IMR-90 (cell line): ENCODE data around the gene AKNA. TPM values are rescaled to one million over a fixed set of nuclear protein-coding genes. Genes with fewer than 3 reads are reported as not detected.

Experiments used
- ATAC-seq: fragments of 200-7000 bp; cut with Tn5 transposase; 2 replicates; pipeline ENCODE4 v1.9.1; 2020; ENCODE audit warnings: low read depth, mild to moderate bottlenecking, moderate library complexity
- BruUV-seq: library from RNA; stranded (reverse); fragments of 400-500 nt; replicated peaks from 2 replicates; lab custom pipeline; 2021; lab: Mats Ljungman, UMichigan
- CTCF ChIA-PET: fragments of 300-600 bp; formaldehyde crosslinking; extraction: SDS; loops from one replicate; lab custom pipeline; 2021; ENCODE audit warnings: antibody characterized with exemption; lab: Yijun Ruan, JAX
- POLR2A ChIA-PET: fragments of 300-600 bp; sonication (Branson Sonifier 250); formaldehyde crosslinking; loops from one replicate; lab custom pipeline; 2022; ENCODE audit warnings: antibody characterized with exemption; ENCODE audit not compliant: unreplicated experiment; lab: Charles Lee
- DNase-seq: peaks from one replicate; pipeline ENCODE4 v3.0.0; 2013
- H2AFZ ChIP-seq: replicated peaks from 2 replicates; pipeline ENCODE3; 2013; ENCODE audit warnings: low read length, mild to moderate bottlenecking; ENCODE audit not compliant: poor library complexity
- H2AK5ac ChIP-seq: 2 replicates; pipeline ENCODE4 v1.6.1; 2013; ENCODE audit warnings: low read depth, low read length, inconsistent platforms
- H2AK9ac ChIP-seq: replicated peaks from 2 replicates; pipeline ENCODE3; 2013; ENCODE audit warnings: mild to moderate bottlenecking, low read depth, low read length, moderate library complexity; ENCODE audit not compliant: poor library complexity
- H2BK120ac ChIP-seq: 2 replicates; pipeline ENCODE4 v1.6.1; 2013; ENCODE audit warnings: low read depth, low read length, inconsistent platforms
- H2BK15ac ChIP-seq: 3 replicates; pipeline ENCODE4 v1.6.1; 2013; ENCODE audit warnings: low read depth, low read length, inconsistent platforms
- H2BK20ac ChIP-seq: 2 replicates; pipeline ENCODE4 v1.6.1; 2013; ENCODE audit warnings: low read depth, mild to moderate bottlenecking, inconsistent platforms, low read length, moderate library complexity
- H2BK5ac ChIP-seq: 2 replicates; pipeline ENCODE4 v1.6.1; 2013; ENCODE audit warnings: mild to moderate bottlenecking, low read depth, low read length, inconsistent platforms; ENCODE audit not compliant: poor library complexity, severe bottlenecking
- H3K14ac ChIP-seq: replicated peaks from 2 replicates; pipeline ENCODE4 v1.6.1; 2013; ENCODE audit warnings: low read depth, low read length, inconsistent platforms
- H3K18ac ChIP-seq: 2 replicates; pipeline ENCODE4 v1.6.1; 2013; ENCODE audit warnings: low read depth, low read length, control low read depth
- H3K23ac ChIP-seq: 2 replicates; pipeline ENCODE4 v1.6.1; 2013; ENCODE audit warnings: low read depth, low read length, inconsistent platforms
- H3K27ac ChIP-seq: 2 replicates; pipeline ENCODE4 v1.5.1; 2013; ENCODE audit warnings: mild to moderate bottlenecking, control low read depth, low read length; ENCODE audit not compliant: insufficient read depth
- H3K27me3 ChIP-seq: 2 replicates; pipeline ENCODE4 v1.6.1; 2013; ENCODE audit warnings: low read length; ENCODE audit not compliant: control insufficient read depth, insufficient read depth
- H3K36me3 ChIP-seq: 2 replicates; pipeline ENCODE4 v1.6.1; 2013; ENCODE audit warnings: low read length, mixed read lengths; ENCODE audit not compliant: control insufficient read depth, insufficient read depth
- H3K4ac ChIP-seq: 2 replicates; pipeline ENCODE4 v1.6.1; 2013; ENCODE audit warnings: low read depth, low read length, inconsistent platforms
- H3K4me1 ChIP-seq: 2 replicates; pipeline ENCODE4 v1.6.1; 2013; ENCODE audit warnings: low read length, mixed read lengths; ENCODE audit not compliant: control insufficient read depth, insufficient read depth
- H3K4me2 ChIP-seq: 2 replicates; pipeline ENCODE4 v1.6.1; 2013; ENCODE audit warnings: low read depth, mild to moderate bottlenecking, control low read depth, low read length, moderate library complexity
- H3K4me3 ChIP-seq: 2 replicates; pipeline ENCODE4 v1.5.1; 2013; ENCODE audit warnings: low read depth, mild to moderate bottlenecking, control low read depth, low read length, moderate library complexity; ENCODE audit not compliant: insufficient read depth
- H3K56ac ChIP-seq: 2 replicates; pipeline ENCODE4 v1.6.1; 2013; ENCODE audit warnings: low read length, inconsistent platforms; ENCODE audit not compliant: insufficient read depth; ENCODE audit errors: extremely low read depth
- H3K79me1 ChIP-seq, 2 experiments: 2 replicates each; pipeline ENCODE4 v1.6.1; 2013; ENCODE audit warnings: low read length in 2 of 2, inconsistent platforms in 1 of 2, low read depth in 1 of 2
- H3K9ac ChIP-seq: 2 replicates; pipeline ENCODE4 v1.6.1; 2013; ENCODE audit warnings: low read depth, low read length, control low read depth
- H3K9me1 ChIP-seq: 2 replicates; pipeline ENCODE4 v1.6.1; 2013; ENCODE audit warnings: low read length, inconsistent platforms; ENCODE audit not compliant: insufficient read depth
- H3K9me3 ChIP-seq: 2 replicates; pipeline ENCODE4 v1.6.1; 2013; ENCODE audit warnings: low read length; ENCODE audit not compliant: control insufficient read depth, insufficient read depth
- H4K20me1 ChIP-seq: 2 replicates; pipeline ENCODE4 v1.6.1; 2013; ENCODE audit warnings: low read length, inconsistent platforms; ENCODE audit not compliant: insufficient read depth
- H4K5ac ChIP-seq: 2 replicates; pipeline ENCODE4 v1.6.1; 2013; ENCODE audit warnings: mild to moderate bottlenecking, low read depth, low read length, control low read depth
- H4K8ac ChIP-seq, 2 experiments: 2 replicates each; pipeline ENCODE4 v1.6.1; 2013; ENCODE audit warnings: low read depth in 2 of 2, low read length in 2 of 2, control low read depth in 1 of 2, inconsistent platforms in 1 of 2
- H4K91ac ChIP-seq: 2 replicates; pipeline ENCODE4 v1.6.1; 2013; ENCODE audit warnings: low read depth, low read length, inconsistent platforms; ENCODE audit not compliant: insufficient read depth
- BHLHE40 ChIP-seq: fragments of 150-350 bp; IDR thresholded peaks from 2 replicates; pipeline ENCODE4 v1.6.1; 2016; ENCODE audit warnings: mild to moderate bottlenecking, low read depth, low read length
- ELK1 ChIP-seq: fragments of 150-350 bp; IDR thresholded peaks from 2 replicates; pipeline ENCODE4 v1.6.1; 2016; ENCODE audit warnings: low read depth, mild to moderate bottlenecking, low read length, moderate library complexity, borderline replicate concordance
- FOS ChIP-seq: fragments of 150-350 bp; IDR thresholded peaks from 2 replicates; pipeline ENCODE4 v1.6.1; 2016; ENCODE audit warnings: low read depth, low read length
- MAZ ChIP-seq: IDR thresholded peaks from 2 replicates; pipeline ENCODE4 v1.6.1; 2012; ENCODE audit warnings: low read depth, mild to moderate bottlenecking, low read length, improper control_type of control experiment, moderate library complexity, borderline replicate concordance
- NFE2L2 ChIP-seq: fragments of 150-350 bp; IDR thresholded peaks from 2 replicates; pipeline ENCODE4 v1.6.1; 2016; ENCODE audit warnings: low read depth, mild to moderate bottlenecking, low read length
- POLR2A ChIP-seq: IDR thresholded peaks from 2 replicates; pipeline ENCODE4 v1.6.1; 2012; ENCODE audit warnings: mild to moderate bottlenecking, low read depth, low read length
- RCOR1 ChIP-seq: IDR thresholded peaks from 2 replicates; pipeline ENCODE4 v1.6.1; 2012; ENCODE audit warnings: mild to moderate bottlenecking, low read length, improper control_type of control experiment; ENCODE audit not compliant: insufficient replicate concordance
- RFX5 ChIP-seq: IDR thresholded peaks from 2 replicates; pipeline ENCODE4 v1.8.0; 2012; ENCODE audit warnings: low read depth, mild to moderate bottlenecking, low read length, moderate library complexity
- SMC3 ChIP-seq: fragments of 150-350 bp; IDR thresholded peaks from 2 replicates; pipeline ENCODE4 v1.6.1; 2016; ENCODE audit warnings: low read depth, mild to moderate bottlenecking, antibody characterized with exemption, low read length, moderate library complexity
- WGBS, 2 experiments: methylation state at CpG; one replicate each; pipeline versions ENCODE4 v1.1.5 to v1.1.7; 2013; ENCODE audit warnings: missing lambda C conversion rate in 2 of 2; ENCODE audit not compliant: insufficient read length in 1 of 2; ENCODE audit errors: extremely low coverage in 2 of 2; 5-methylcytosine and 5-hydroxymethylcytosine counted together
- dilution Hi-C: fragments of 300-500 bp; cut with HindIII; formaldehyde crosslinking; loops from one replicate; pipeline ENCODE4 v1.14.3; 2018; ENCODE audit warnings: low sequenced_read_pairs; ENCODE audit not compliant: unreplicated experiment
- in situ Hi-C: fragments of 300-500 bp; cut with MboI; formaldehyde crosslinking; loops from 3 replicates; pipeline ENCODE4 v1.14.3; 2019; ENCODE audit warnings: low sequenced_read_pairs, inconsistent platforms, mixed read lengths
- intact Hi-C: fragments of 100-400 bp; cut with micrococcal nuclease; formaldehyde crosslinking; loops from 2 replicates; pipeline ENCODE4 v1.10.0; 2022
- polyA plus RNA-seq, 3 experiments: library from polyadenylated mRNA; depleted of rRNA; stranded (reverse); fragments of >200 nt; gene quantifications; 2 replicates each; pipeline ENCODE4 v1.2.3, GENCODE V29; 2012; ENCODE audit warnings: low replicate concordance in 1 of 3
- total RNA-seq: library from RNA; depleted of rRNA; stranded (reverse); fragments of >200 nt; gene quantifications from 2 replicates; pipeline ENCODE4 v1.2.3, GENCODE V29; 2012

Gene AKNA
- total and polyA plus RNA-seq, 2 of the 4 experiments (the other 2 are of a cell fraction): 2.7 to 7.3 TPM

GRCh38 chr9:114310471-114311450 is 77.0 kb downstream of the AKNA start:
- no peak overlapping the region for H2AK5ac ChIP-seq

More at GRCh38 chr9:114310471-114311450, 77.0 kb downstream of the AKNA start:
- H4K5ac ChIP-seq: no peak overlapping the region
- no peak overlapping the region for H4K8ac ChIP-seq
- ATAC-seq (no peak), DNase-seq (no peak)
- no peak overlapping the region for H3K4me3 ChIP-seq
- no CpG with 5 or more reads among the region's 22 CpGs for WGBS, 2 experiments
- H2AK9ac ChIP-seq: no peak overlapping the region
- H3K9me1 ChIP-seq: 0 out of 2 replicates have a peak, but pooled peaks cover 4% of the 10 kb centered on the region
- no TSS peak for BruUV-seq
- H2BK20ac ChIP-seq: no peak overlapping the region
- dilution Hi-C loops: no loop called here
- H3K27ac ChIP-seq: no peak overlapping the region
- no peak overlapping the region for H2BK15ac ChIP-seq
- H3K18ac ChIP-seq: no peak overlapping the region
- no peak overlapping the region for H3K56ac ChIP-seq
- H3K14ac ChIP-seq: no peak overlapping the region
- peaks cover 2% of the 10 kb centered on the region; the same call in 1 of the 2 replicates for H3K4me1 ChIP-seq
- no peak overlapping the region for H3K23ac ChIP-seq
- no peak overlapping the region for H3K4ac ChIP-seq
- TF ChIP-seq NFE2L2: no peak
- no peak for TF ChIP-seq RFX5
- TF ChIP-seq SMC3: no peak
- no peak for TF ChIP-seq BHLHE40
- no peak for TF ChIP-seq MAZ
- no peak for TF ChIP-seq ELK1
- TF ChIP-seq FOS: no peak
- no peak for TF ChIP-seq RCOR1
- no peak for TF ChIP-seq POLR2A
- CTCF ChIA-PET: interaction anchor here (1.4 kb wide), 1 partner anchor 203 kb away, joined by 5 read pairs; no protein-coding TSS in a partner anchor
- no peak overlapping the region for H2BK120ac ChIP-seq
- no peak overlapping the region for H2AFZ ChIP-seq
- no peak overlapping the region for H4K91ac ChIP-seq
- H3K27me3 ChIP-seq: no peaks in the 10 kb centered on the region
- POLR2A ChIA-PET: no interaction called here
- no peaks in the 10 kb centered on the region for H3K9me3 ChIP-seq
- no peaks in the 10 kb centered on the region for H3K79me1 ChIP-seq
- H3K36me3 ChIP-seq: peaks cover 15% of the 10 kb centered on the region
- H2BK5ac ChIP-seq: no peak overlapping the region
- no peak overlapping the region for H3K4me2 ChIP-seq
- no peaks in the 10 kb centered on the region for H4K20me1 ChIP-seq
- in situ Hi-C loops: no loop called here
- intact Hi-C loops: no loop called here
- H3K9ac ChIP-seq: no peak overlapping the region
